ENCODE data around the gene MYCBP. TPM values are rescaled to one million over a fixed set of nuclear protein-coding genes. Genes with fewer than 3 reads are reported as not detected.

Gene MYCBP
- total RNA-seq, 1 experiment from 2014 or later = 20.3 TPM

DNA sequence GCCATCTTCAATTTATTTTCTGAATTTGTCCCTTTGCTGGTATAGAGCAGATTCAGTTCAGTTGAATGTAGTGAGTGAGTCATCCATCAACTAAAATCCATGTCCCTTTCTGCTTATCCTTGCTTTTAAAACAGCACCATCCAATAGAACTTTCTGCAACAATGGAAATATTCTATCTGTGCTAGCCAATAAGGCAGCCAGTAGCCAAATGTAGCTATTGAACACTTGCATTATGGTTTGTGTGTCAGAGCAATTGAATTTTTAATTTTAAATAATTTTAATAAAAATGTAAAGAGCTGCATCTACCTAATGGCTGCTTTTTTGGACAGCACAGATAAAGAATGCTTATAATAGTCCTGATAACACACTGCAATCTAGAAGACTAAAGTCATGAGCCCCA lies 8.3 kb upstream of the MYCBP start, which contains the start of gene GJA9:
Gene GJA9, minus strand, starts transcription at position 101 of the 400 bp plus-strand sequence. CDS start 5,489 bp downstream, outside the sequence.
- TF ChIP-seq EZH2 (IDR thresholded peaks at IDR 0.05; ENCODE audit: low read length, unreplicated experiment) = no peak
- TF ChIP-seq EZH2phosphoT487 (IDR thresholded peaks at IDR 0.05; ENCODE audit: borderline replicate concordance, low read length) = no peak
- TF ChIP-seq, protein P1, sequence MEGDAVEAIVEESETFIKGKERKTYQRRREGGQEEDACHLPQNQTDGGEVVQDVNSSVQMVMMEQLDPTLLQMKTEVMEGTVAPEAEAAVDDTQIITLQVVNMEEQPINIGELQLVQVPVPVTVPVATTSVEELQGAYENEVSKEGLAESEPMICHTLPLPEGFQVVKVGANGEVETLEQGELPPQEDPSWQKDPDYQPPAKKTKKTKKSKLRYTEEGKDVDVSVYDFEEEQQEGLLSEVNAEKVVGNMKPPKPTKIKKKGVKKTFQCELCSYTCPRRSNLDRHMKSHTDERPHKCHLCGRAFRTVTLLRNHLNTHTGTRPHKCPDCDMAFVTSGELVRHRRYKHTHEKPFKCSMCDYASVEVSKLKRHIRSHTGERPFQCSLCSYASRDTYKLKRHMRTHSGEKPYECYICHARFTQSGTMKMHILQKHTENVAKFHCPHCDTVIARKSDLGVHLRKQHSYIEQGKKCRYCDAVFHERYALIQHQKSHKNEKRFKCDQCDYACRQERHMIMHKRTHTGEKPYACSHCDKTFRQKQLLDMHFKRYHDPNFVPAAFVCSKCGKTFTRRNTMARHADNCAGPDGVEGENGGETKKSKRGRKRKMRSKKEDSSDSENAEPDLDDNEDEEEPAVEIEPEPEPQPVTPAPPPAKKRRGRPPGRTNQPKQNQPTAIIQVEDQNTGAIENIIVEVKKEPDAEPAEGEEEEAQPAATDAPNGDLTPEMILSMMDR (conservative IDR thresholded peaks at IDR 0.05; ENCODE audit: low read depth, low read length) = no peak
- ATAC-seq (no peak), DNase-seq (no peak)
- no TSS peak for BruUV-seq (replicated peaks)
- ChIA-PET CTCF (no interaction called here), POLR2A (ENCODE audit: unreplicated experiment) (no interaction called here)
- Histone ChIP-seq H3K79me2 (ENCODE audit: low read length) (no peaks in the 10 kb centered on the region), H3K27ac (ENCODE audit: low read length) (no peak within 1 kb of the TSS), H3K4me1 (ENCODE audit: insufficient read depth, low read length) (peaks cover 9% of the 10 kb centered on the region), H3F3A (ENCODE audit: low read length, unreplicated experiment) (no peaks in the 10 kb centered on the region), H4K20me1 (ENCODE audit: low read length) (no peaks in the 10 kb centered on the region), H3K9me2 (replicated peaks; ENCODE audit: low read length) (no peaks in the 10 kb centered on the region), H3K9me3 (ENCODE audit: low read length) (no peaks in the 10 kb centered on the region), H3K36me3 (ENCODE audit: low read depth, low read length) (no peaks in the 10 kb centered on the region), H2AFZ (ENCODE audit: low read length) (no peak within 1 kb of the TSS), H3K9ac (ENCODE audit: low read length) (no peak within 1 kb of the TSS), H3K27me3 (ENCODE audit: low read length) (no peaks in the 10 kb centered on the region), H3K4me3 (ENCODE audit: low read length) (no peak within 1 kb of the TSS), H3K4me2 (ENCODE audit: low read length) (no peak within 1 kb of the TSS)
- intact Hi-C loops (cut with micrococcal nuclease) = no loop called here

DNA sequence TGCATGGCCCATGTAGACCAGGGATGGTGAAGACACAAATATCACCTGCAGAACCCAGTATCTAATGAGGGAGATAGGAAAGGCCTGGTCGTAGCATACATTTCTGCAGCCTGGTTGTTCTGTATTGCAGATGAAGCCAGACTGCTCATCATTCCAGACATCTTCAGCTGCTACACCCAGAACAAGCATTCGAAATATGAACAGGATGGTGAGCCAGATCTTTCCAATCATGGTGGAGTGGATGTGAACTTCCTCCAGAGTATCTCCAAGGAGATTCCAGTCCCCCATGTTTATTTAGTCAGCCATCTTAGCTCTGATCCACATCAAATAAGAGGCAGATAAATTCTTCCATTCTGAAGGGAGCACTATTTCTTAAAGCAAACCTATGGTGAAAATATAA lies 2.7 kb upstream of the MYCBP start:
- ATAC-seq = no peak
- BruUV-seq (replicated peaks) = no TSS peak
- CTCF ChIA-PET = no interaction called here
- POLR2A ChIA-PET (ENCODE audit: unreplicated experiment) = no interaction called here
- peaks cover 14% of the 10 kb centered on the region; the same call in 1 of the 2 replicates for H3K4me1 ChIP-seq (ENCODE audit: insufficient read depth, low read length)
- H3K4me3 ChIP-seq (ENCODE audit: low read length) = no peak overlapping the region
- no peaks in the 10 kb centered on the region for H4K20me1 ChIP-seq (ENCODE audit: low read length)
- no peaks in the 10 kb centered on the region for H3F3A ChIP-seq (ENCODE audit: low read length, unreplicated experiment)
- H3K27ac ChIP-seq (ENCODE audit: low read length) = no peak overlapping the region
- H3K9me3 ChIP-seq (ENCODE audit: low read length) = no peaks in the 10 kb centered on the region
- no peaks in the 10 kb centered on the region for H3K27me3 ChIP-seq (ENCODE audit: low read length)
- no peak for DNase-seq
- no peak overlapping the region for H3K4me2 ChIP-seq (ENCODE audit: low read length)
- no peak overlapping the region for H2AFZ ChIP-seq (ENCODE audit: low read length)
- no peak for TF ChIP-seq EZH2 (IDR thresholded peaks at IDR 0.05; ENCODE audit: low read length, unreplicated experiment)
- no peak for TF ChIP-seq EZH2phosphoT487 (IDR thresholded peaks at IDR 0.05; ENCODE audit: borderline replicate concordance, low read length)
- TF ChIP-seq, protein P1 (conservative IDR thresholded peaks at IDR 0.05; ENCODE audit: low read depth, low read length) = no peak
- no peaks in the 10 kb centered on the region for H3K36me3 ChIP-seq (ENCODE audit: low read depth, low read length)
- intact Hi-C loops (cut with micrococcal nuclease) = no loop called here
- H3K9me2 ChIP-seq (replicated peaks; ENCODE audit: low read length) = no peaks in the 10 kb centered on the region
- H3K79me2 ChIP-seq (ENCODE audit: low read length) = peaks cover 17% of the 10 kb centered on the region
- no peak overlapping the region for H3K9ac ChIP-seq (ENCODE audit: low read length)

DNA sequence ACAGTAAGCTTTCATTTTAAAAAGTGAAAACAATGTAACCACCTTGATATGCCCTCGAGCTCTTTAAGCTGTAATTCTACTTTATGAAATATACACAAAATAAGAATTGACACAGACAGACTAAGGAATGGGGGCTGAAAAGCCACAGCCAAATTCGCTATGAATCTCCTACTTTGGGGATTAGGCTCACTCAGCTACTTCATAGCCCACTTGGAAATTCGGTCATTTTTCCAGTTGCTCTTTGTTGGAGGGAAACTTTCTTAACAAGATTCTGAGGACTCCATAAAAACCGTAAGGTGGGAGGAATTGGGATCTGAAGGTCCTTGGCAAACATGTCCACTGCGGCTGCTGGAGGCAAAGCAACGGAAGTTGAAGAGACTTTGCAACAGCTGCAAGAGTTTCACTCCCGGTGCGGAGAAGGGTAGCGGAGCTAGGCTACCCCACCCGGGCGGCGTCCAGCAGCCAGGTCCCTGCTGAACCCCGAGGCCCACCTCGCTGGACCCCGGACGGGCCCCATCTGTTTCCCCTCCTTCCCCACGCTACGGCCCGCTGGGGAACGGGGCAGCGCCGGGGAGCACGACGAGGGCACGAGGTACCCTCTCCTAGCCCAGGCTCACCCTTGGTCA lies 634 bp downstream of the MYCBP start:
- Histone ChIP-seq H3K4me2 (ENCODE audit: low read length) (peak overlapping the region; percentile 86), H3K27ac (ENCODE audit: low read length) (no peak overlapping the region), H3K27me3 (ENCODE audit: low read length) (no peaks in the 10 kb centered on the region), H3K9ac (ENCODE audit: low read length) (peak overlapping the region; percentile 86), H3K4me1 (ENCODE audit: insufficient read depth, low read length) (peaks cover 14% of the 10 kb centered on the region; the same call in 1 of the 2 replicates), H3K9me3 (ENCODE audit: low read length) (no peaks in the 10 kb centered on the region), H4K20me1 (ENCODE audit: low read length) (no peaks in the 10 kb centered on the region), H2AFZ (ENCODE audit: low read length) (peak overlapping the region; percentile 89), H3K79me2 (ENCODE audit: low read length) (peaks cover 20% of the 10 kb centered on the region), H3K36me3 (ENCODE audit: low read depth, low read length) (no peaks in the 10 kb centered on the region), H3F3A (ENCODE audit: low read length, unreplicated experiment) (no peaks in the 10 kb centered on the region), H3K4me3 (ENCODE audit: low read length) (peak overlapping the region; percentile 93), H3K9me2 (replicated peaks; ENCODE audit: low read length) (no peaks in the 10 kb centered on the region)
- intact Hi-C loops (cut with micrococcal nuclease) = loop anchor here (1.0 to 5.0 kb wide), 3 partner anchors 118 to 220 kb away; partner anchors contain the start of genes AKIRIN1 and NDUFS5
- no TSS peak for BruUV-seq (replicated peaks)
- POLR2A ChIA-PET (ENCODE audit: unreplicated experiment) = no interaction called here
- no peak for TF ChIP-seq EZH2phosphoT487 (IDR thresholded peaks at IDR 0.05; ENCODE audit: borderline replicate concordance, low read length)
- no peak for TF ChIP-seq EZH2 (IDR thresholded peaks at IDR 0.05; ENCODE audit: low read length, unreplicated experiment)
- TF ChIP-seq, protein P1 (conservative IDR thresholded peaks at IDR 0.05; ENCODE audit: low read depth, low read length) = no peak
- CTCF ChIA-PET = interaction anchor here (0.5 to 0.6 kb wide), 2 partner anchors 19 to 154 kb away, joined by 3 to 5 read pairs; partner anchors contain the start of gene NDUFS5
- DNase-seq = peak; percentile 26
- peak; percentile 33 for ATAC-seq

Data from PC-3 (cell line).